ENCODE data around the gene AOX1.
"Not testable (repeated sequence)": the region's sequence is repeated elsewhere in the genome, so short reads cannot be mapped to it uniquely, and the experiment has no call there.

Gene AOX1

GRCh38 chr2:200600549-200601225 lies 14.9 kb downstream of the AOX1 start:
- DNase-seq (ENCODE audit: extremely low read depth in 1 of 2, low read depth in 1 of 2) = no peak

DNA sequence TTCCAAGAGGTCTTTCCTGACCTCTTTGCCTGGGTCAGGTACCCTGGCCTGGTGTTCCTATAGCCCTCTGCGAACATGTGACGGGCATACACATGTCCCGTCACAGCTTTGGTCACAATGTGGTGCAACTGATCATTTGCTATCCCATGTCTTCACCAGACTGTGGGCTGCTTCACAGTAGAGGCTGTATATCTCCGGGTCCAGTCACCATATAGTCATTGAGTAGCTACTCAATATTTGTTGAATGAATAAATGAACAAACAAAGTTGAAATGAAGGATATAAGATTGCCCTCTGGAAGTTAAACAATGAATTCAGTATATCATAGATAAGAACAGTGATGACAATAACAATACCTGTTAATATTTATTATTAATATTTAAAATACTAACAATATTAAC lies 16.8 kb downstream of the AOX1 start:
- DNase-seq (ENCODE audit: extremely low read depth in 1 of 2, low read depth in 1 of 2) = no peak

DNA sequence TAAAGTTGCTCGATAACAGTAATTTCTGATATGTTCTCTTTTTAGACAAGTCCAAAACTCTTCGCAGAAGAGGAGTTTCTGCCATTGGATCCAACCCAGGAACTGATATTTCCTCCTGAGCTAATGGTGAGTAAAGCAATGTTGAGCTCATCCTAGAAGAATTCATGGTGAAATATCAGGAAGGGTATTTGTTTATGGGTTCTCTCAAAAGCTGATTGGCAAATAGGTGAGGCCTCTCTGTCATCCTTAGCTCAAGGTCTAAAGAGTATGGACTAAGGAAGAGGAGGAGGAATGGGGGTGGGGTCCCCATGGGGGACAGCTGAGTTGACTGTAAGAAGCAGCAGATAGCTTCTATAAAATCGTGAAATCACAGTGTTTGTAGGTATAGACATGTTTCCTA lies 18.2 kb downstream of the AOX1 start:
- no peak for DNase-seq (ENCODE audit: extremely low read depth in 1 of 2, low read depth in 1 of 2)

GRCh38 chr2:200604571-200605255 lies 18.9 kb downstream of the AOX1 start:
- DNase-seq (ENCODE audit: extremely low read depth in 1 of 2, low read depth in 1 of 2) = no peak

GRCh38 chr2:200608341-200609027 lies 22.7 kb downstream of the AOX1 start:
- DNase-seq (ENCODE audit: extremely low read depth in 1 of 2, low read depth in 1 of 2) = no peak

DNA sequence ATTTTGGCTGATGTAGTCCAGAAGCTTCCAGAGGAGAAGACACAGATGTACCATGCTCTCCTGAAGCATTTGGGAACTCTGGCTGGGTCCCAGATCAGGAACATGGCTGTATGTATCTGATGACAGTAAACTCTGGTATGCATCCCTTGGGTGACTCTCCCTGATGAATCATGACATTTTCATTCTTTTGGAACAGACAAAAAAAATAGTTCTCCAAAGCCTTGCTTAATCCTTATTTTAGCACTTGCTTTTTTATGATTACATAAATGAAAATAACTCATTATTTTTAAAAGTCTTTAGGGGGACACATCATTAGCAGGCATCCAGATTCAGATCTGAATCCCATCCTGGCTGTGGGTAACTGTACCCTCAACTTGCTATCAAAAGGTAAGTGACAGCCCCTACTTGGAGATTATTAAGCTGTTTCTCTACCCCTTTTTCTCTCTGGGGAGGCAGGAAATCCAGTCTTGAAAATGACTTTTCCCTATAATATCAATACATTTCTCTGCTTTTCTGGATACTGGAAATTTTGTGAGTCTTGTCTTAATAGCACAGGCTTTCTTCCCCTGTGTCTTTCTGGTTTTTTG lies 23.3 kb downstream of the AOX1 start:
- DNase-seq (ENCODE audit: extremely low read depth in 1 of 2, low read depth in 1 of 2) = no peak

GRCh38 chr2:200610217-200610616 lies 24.4 kb downstream of the AOX1 start:
- not testable (repeated sequence) for DNase-seq (ENCODE audit: extremely low read depth in 1 of 2, low read depth in 1 of 2)

DNA sequence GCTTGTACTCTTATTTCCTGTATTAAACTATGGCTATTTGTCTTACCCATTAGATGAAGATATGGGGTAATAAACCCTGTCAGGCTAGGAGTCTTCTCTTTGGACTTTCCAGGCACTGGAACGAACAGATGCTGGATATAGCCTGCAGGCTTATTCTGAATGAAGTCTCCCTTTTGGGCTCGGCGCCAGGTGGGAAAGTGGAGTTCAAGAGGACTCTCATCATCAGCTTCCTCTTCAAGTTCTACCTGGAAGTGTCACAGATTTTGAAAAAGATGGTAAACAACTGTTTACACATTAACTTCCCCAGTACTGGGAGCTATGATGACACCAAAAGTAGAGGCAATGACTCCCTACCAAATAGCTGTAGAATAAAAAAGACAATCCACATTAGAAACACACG lies 27.9 kb downstream of the AOX1 start:
- DNase-seq (ENCODE audit: extremely low read depth in 1 of 2, low read depth in 1 of 2) = no peak

GRCh38 chr2:200614249-200614648 lies 28.4 kb downstream of the AOX1 start:
- DNase-seq (ENCODE audit: extremely low read depth in 1 of 2, low read depth in 1 of 2) = no peak

DNA sequence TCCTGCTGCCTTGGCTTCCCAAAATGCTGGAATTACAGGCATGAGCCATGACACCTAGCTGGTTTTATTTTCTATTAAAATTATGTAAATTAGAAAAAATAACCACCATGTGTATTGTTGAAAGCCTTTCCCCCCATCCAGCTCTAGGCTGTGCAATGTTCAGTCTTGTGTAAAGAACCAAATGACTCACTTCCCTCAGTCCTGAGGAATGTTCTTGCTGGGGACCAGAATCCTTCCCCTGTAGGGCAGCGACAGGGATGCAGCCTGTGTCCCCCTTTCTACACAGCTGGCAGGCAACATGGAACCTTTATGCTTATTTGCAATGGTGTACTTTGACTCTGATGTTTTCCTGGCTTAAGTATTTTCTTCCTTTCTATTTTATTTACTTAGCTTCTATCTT lies 29.4 kb downstream of the AOX1 start:
- no peak for DNase-seq (ENCODE audit: extremely low read depth in 1 of 2, low read depth in 1 of 2)

DNA sequence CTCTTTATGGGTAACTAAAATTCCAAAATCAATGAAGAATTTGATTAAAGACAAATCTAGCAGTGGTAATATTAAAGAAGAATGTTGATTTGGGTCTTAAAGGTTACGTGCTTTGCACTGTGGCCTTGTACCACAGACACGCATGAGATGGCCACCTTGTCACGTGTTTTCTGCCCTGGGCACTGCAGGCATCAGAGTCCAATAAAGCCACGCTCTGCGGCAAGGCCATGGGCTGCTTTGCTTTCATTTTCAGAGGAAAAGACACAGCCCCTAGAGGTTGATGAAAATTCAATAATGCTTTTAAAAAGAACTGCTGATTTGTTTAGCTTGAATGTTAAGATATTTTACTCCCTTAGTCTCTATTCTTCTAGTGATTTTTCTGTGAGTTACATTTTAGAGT lies 30.4 kb downstream of the AOX1 start:
- DNase-seq (ENCODE audit: extremely low read depth in 1 of 2, low read depth in 1 of 2) = no peak

DNA sequence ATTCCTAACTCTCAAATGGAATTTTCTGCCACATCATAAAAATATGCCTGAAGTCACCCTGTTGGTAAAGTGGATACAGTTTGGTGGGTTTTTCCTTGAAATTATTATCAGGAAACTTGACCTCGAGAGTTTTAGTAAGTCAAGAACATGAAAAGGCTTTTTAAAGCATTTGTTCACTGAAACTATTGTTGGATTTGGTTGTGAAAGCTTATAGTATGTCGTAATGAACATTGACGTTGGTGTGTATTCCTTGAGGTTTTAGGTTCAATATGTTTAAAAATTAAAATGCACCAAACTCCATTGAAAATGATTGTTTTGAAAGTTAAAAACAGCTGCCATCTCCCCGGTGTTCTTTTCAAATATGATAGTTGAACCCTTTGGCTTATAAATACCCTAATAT lies 30.8 kb downstream of the AOX1 start:
- no peak for DNase-seq (ENCODE audit: extremely low read depth in 1 of 2, low read depth in 1 of 2)

DNA sequence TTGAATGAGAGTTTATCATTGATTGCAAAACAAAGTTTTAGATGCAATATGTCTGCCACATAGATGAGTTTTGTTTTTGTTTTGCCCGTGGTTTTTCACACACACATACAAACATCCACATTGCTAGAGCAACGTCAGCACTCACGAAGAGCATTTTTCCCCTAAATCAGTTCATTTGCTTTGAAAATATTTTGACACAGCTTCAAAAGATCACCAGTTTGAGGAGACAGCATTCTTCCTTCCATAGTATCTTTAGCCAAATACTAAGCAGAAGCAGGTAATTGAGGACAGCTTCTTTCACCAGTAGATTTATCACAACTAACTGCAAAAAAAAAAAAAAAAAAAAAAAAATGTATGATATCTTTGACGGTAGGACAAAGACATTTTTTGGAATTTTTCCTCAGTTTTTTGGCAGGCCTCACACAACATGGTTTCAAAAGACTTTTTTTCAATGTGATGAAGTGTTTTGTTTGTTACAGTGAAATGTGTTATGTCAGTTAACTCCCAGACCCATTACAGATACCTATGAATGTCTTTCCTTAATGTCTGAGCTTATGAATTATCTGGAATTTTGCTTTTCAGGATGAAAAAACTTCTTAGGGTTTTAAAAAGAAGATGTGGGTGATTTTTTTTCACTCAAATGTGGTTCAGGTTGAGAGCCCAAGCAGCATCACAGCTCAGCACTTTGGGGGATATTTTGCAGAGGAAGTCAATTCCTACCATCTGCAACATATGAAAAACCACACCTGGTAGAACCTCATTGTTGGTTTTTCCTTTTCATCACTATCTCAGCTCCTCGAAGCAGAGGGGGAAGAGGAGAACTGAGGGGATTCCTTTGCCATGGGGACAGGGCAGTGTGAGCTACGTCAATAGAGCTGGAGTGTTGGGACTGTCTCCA lies 31.6 kb downstream of the AOX1 start:
- DNase-seq (ENCODE audit: extremely low read depth in 1 of 2, low read depth in 1 of 2) = no peak

- no peak for DNase-seq (ENCODE audit: extremely low read depth in 1 of 2, low read depth in 1 of 2)
Measured at GRCh38 chr2:200618054-200618419, 32.2 kb downstream of the AOX1 start.

DNA sequence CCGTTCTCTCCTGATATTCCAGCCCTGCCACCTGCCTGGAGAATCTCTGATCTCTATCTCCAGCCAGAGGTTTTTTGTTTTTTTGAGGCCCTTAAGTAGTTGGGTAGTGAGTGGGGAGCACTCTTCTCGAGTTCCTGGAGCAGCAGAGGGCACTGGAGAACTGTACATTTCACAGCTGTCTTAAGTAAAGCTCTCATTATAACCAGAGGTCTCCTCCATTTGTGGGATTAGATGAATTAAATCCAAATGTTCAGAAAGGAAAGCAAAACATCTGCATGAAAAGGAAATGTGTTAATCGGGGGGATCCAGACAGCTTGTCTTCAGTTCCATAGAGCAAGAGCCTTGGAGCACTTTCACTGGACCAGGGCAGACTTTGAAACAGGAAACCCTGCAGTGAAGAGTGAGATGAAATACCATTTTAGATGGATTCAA lies 32.8 kb downstream of the AOX1 start:
- DNase-seq (ENCODE audit: extremely low read depth in 1 of 2, low read depth in 1 of 2) = no peak

GRCh38 chr2:200619279-200619678 lies 33.5 kb downstream of the AOX1 start:
- no peak for DNase-seq (ENCODE audit: extremely low read depth in 1 of 2, low read depth in 1 of 2)

DNA sequence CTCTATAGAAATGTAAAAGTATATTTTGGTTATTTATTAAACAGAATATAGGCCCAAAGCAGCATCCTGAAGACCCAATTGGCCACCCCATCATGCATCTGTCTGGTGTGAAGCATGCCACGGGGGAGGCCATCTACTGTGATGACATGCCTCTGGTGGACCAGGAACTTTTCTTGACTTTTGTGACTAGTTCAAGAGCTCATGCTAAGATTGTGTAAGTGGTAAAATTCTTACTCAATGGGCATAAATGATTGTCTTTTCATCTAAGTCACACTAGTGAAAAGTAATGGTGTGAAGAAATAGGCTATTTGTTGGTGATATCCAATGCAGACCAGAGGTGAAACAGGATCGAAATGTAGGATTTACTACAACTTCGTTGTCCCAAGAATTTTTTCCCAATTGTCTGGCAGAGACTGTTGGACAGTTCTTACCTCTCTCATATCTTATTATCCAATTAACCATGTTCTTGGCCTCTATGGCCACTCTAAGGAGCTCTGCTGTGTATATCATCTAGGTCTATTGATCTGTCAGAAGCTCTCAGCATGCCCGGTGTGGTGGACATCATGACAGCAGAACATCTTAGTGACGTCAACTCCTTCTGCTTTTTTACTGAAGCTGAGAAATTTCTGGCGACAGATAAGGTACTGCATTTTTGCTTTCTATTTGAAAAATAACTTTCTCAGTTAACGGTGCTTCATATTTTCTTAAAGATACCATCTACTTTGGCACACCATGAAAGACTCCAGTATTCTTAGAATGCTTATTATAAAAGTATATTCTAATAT lies 35.0 kb downstream of the AOX1 start:
- DNase-seq (ENCODE audit: extremely low read depth in 1 of 2, low read depth in 1 of 2) = no peak

DNA sequence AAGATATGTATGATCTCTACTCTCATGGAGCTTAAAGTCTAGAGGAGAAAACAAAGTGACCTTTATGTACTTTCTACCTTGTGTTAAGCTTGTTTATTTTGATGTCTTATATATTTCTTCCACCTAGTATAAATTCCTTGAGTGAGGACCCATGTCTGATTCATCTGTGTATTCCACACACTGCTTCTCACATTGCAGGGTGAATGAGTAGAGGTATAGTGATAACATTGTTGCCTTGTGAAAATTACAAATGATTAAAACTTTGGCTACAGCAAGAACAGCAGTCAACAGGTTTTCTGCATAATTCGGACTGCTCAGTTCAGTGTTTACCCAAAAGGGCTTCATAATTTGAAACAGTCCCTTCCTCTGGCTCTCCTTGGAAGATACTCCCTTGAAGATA lies 36.3 kb downstream of the AOX1 start:
- DNase-seq (ENCODE audit: extremely low read depth in 1 of 2, low read depth in 1 of 2) = no peak

- no peak for DNase-seq (ENCODE audit: extremely low read depth in 1 of 2, low read depth in 1 of 2)
Measured at GRCh38 chr2:200624026-200624425, 38.2 kb downstream of the AOX1 start.

GRCh38 chr2:200624658-200625057 lies 38.8 kb downstream of the AOX1 start:
- DNase-seq (ENCODE audit: extremely low read depth in 1 of 2, low read depth in 1 of 2) = no peak

All from activated CD8-positive, alpha-beta memory T cell treated with anti-CD3 and anti-CD28 coated beads for 1 hour (primary cell).